ENCODE results near the gene AAGAB.

AAGAB gene

GRCh38 chr15:67186226-67186649 is 68.2 kb downstream of the AAGAB start:
- DNase-seq: no peak

DNA sequence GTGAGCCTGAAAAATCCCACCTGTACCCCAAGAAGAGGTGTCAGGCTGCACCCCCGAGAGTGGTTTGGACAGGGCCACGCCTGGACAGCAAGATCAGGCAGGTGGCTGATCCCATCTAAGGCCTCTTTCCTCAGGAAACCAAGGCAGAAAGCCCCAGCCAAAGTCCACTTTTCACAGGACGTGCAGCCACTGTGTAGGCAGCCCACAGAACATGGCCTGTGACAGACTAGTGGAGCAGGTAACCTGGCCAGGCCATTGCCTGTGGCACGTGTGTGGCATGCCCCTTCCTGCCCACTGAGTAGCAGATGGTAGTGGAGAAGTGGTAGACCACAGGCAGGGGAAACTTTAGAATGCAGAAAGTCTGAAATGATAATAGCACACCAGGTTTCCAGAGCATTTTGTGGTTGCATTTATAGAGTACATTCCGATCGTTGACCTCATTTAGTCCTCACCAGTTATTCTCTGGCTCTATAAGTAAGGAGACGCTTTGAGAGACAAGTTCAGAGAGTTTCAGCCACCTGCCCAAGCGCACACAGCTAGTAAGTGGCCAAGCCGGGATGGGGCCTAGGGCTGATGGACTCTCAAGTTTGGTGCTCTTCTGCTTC is 68.7 kb downstream of the AAGAB start:
- no peak for DNase-seq

GRCh38 chr15:67185051-67185450 is 69.4 kb downstream of the AAGAB start:
- no peak for DNase-seq

DNA sequence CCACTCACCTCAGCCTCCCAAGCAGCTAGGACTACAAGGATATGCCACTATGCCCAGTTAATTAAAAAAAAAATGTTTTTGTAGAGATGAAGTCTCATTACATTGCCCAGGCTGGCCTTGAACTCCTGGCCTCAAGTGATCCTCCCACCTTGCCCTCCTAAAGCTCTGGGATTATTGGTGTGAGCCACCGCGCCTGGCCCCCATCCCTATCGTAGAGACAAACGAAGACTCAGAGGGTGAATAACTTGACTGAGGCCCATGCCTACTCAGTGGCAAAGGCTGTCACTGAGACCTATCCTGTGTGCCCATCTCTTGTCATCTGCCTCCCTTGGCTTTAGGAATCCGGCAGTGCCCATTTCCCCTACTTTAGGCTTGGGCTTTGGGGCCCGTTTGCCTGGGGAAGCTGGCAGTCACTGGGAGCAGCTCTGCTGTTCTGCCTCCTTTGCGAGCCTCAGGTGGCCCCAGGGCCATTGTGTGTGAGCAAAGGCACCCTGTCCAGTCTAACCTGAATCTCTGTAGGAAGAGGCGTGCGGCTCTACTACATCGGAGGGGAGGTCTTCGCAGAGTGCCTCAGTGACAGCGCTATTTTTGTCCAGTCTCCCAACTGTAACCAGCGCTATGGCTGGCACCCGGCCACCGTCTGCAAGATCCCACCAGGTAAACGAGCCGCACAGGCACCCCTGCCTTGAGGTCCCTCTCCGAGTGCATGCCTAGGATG is 70.1 kb downstream of the AAGAB start:
- DNase-seq: no peak

- DNase-seq: no peak
Observed at GRCh38 chr15:67183443-67184169, 70.9 kb downstream of the AAGAB start.

DNA sequence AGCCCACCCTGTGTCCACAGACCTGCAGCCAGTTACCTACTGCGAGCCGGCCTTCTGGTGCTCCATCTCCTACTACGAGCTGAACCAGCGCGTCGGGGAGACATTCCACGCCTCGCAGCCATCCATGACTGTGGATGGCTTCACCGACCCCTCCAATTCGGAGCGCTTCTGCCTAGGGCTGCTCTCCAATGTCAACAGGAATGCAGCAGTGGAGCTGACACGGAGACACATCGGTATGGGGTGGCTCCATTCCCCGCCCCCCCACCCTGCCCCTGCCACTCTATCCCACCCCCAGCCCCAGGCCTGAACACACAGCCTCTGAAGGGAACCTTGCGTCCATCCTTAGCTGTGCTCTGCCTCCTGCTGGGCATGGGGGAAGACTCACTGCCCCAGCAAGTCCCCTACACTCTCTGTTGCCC is 73.2 kb downstream of the AAGAB start:
- no peak for DNase-seq

DNA sequence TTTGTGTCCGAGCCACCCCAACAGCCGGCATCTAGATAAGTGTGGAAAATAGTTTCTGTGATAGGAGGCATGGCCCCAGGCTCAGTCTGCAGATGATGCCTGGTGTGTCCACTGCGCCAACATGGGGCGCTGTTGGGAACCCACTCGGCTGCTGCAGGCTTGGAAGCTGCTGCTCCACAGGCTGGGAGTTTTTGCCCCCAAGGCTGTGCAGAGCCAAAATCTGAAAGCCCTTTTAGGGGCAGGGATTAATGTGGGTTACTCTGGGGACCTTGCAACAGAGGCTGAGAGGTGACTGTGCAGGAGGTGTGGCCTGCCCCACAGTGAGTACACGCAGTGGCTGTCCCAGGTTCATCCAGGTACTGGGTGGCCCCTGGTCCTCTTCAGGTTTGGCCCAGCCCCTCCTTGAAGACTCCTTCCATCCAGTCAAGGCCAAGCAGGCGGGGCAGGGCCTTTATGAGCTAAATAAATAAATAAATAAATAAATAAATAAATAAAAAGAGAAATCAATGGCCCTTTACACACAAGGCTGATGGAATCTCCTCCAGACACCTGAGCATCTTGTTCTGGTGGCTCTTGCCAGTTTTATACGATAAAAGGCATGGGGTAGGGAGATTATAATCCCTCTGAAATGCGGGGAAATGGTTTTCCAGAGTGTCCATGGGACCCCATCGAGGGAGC is 73.8 kb downstream of the AAGAB start:
- DNase-seq: no peak

DNA sequence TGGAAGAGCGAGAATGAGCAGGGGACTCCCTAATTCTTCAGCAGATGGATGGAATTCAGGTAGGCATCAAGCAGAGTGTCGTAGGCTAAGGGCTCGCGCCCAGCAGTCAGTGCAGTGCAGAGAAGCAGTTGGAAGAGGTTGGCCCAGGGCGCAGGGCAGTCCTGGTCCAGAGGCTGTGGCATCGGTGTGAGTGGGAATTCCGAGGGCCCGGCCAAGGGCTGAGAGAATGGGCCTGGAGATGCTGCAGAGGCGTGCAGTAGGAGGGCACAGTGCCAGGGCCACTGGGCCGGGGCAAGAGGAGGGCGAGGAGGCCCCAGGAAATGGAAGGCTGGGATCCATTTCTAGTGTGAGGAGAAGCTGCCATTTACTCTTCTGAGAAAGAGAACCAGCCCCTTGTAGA is 74.4 kb downstream of the AAGAB start:
- no peak for DNase-seq

- no peak for DNase-seq
Observed at GRCh38 chr15:67179411-67179995, 75.0 kb downstream of the AAGAB start.

- no peak for DNase-seq
Observed at GRCh38 chr15:67178569-67179210, 75.8 kb downstream of the AAGAB start.

- DNase-seq: no peak
Observed at GRCh38 chr15:67177752-67178151, 76.7 kb downstream of the AAGAB start.

DNA sequence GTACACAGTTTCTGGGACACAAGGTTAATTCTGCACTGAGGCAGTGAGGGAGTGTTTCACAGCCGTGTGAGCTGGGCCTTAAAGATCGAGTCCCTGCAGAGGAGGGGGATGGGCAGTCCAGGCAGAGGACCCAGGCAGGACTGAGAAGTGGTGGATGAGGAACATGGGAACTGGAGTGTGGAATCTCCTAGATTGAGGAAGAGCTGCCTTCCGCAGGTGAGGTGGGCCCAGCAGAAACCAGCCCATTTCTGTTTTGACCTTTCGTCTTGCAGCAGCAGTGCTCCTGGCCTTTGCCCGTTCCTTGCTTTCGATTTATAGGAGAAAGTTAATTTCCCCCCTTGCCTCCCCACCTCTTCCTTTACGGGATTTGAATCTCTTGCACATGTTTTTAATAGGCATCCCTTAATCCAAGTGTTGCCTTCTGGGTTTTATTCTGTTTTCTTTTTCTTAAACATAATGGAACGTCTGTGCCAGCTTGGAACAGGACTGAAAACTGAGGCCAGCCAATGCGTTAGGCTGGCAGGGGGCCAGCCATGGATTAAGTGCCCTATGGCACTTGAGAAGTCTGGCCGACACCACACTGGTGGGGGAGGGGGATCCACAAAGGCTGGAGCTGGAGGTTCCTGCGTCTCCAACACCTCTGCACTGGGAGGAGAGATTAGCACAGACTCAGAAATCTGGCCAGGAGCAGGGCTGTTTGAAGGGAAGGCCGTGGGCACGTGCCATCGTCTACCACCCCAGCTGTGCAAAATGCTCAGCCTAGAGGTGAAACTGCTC is 78.1 kb downstream of the AAGAB start:
- no peak for DNase-seq

DNA sequence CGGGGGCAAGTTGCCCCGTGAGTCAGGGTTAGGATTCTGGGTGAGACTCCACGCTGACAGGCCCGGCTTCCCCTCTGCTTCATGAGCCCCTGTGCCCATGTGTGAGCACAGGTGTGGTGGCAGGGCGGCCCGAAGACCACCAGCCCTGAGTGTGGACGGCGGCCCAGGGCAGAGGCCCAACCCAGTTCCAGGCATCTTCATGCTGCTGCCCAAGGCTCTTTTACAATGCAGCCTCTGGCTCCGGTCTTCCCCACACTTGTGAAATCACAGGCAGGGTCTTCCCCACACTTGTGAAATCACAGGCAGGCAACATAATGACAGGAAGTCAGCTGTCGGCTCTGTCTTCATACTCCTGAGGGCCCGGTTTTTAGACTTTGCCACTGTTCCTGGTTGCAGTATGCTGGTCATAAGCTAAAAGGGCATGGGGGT is 78.8 kb downstream of the AAGAB start:
- no peak for DNase-seq

DNA sequence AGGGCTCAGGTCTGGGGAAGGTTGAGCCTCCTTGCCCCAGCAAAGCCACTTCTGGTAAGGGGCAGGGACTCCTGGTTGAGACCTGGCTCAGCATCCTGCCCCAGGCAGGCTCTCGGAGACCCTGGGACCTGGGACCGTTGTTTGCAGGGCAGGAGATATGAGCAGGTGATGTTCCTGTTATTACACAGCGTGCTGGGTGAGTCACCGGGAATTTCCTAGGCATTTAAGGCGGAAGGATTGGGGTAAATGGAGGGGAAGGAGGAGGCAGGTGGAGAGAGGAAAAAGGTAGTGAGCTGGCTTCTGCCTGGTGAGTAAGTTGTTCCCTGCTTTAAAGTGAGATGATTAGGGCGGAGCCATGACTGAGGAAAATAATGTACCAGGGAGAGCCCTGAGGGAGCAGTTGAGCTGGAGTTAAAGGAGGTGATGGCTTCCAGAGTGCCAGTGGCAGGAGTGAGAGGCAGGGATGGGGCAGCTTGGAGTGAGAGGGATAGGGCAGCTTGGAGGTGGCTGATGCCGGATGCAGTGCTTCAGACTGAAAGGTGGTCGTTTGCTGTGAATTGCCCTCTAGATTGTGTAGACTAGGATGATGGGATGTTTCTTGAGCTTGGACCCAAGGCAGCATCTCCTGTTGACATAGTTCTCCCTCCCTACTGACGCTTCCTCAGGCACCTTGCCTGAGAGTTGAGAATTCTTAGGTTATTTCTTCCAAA is 79.4 kb downstream of the AAGAB start:
- no peak for DNase-seq

- DNase-seq: no peak
Observed at GRCh38 chr15:67174446-67174845, 80.0 kb downstream of the AAGAB start.

DNA sequence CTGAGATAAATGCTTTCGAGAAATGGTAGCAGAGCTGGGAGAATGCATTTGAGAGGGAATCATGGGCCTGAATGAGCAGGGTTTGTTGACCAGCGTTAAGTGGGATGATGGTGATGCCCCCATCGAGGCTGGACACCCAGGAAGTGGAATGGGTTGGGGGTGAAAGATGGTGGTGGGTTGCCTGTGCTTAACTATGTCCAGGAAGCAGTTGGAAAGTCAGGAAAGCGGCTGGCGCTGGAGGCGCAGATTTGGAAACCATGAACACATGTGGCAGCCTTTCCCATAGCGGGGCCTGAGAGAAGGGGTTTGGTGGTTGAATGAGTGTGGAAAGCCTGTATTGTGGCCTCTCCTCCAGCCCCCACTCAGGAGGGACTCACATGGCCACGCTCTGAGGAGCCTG is 80.7 kb downstream of the AAGAB start:
- DNase-seq: no peak

- no peak for DNase-seq
Observed at GRCh38 chr15:67173005-67173404, 81.5 kb downstream of the AAGAB start.

DNA sequence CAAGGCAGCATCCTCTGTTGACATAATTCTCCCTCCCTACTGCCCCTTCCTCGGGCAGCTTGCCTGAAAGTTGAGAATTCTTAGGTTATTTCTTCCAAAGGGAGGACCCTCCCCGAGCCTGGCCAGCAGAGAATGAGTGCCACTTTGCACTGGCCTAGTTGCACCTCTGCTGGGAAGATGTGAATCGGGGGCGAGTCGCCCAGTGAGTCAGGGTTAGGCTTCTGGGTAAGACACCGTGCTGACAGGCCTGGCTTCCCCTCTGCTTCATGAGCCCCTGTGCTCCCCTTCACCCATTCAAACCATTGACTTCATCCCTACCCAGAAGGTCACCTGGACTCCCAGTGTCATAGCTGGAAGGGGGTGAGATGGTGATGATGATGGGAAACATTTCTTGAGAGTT is 82.3 kb downstream of the AAGAB start:
- DNase-seq: no peak

DNA sequence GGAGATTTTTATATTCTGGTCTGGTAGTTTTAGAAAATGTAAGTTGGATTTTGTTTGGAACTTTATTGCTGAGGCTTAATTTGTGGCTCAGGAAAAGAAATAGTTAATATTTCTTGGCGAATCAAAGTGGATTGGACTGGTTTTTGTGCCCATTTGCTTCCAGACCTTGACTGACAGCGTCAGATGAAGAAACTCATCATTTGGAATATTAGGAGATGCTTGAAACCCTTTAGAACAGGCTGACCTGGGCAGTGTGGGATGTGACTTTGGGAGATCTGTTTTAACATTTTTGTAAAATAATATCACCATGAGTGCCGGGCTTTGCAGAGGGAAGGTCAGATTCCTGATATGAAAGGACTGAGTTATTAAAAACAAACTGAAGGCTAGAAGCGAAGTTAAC is 83.0 kb downstream of the AAGAB start:
- no peak for DNase-seq

GRCh38 chr15:67170143-67170925 is 84.1 kb downstream of the AAGAB start:
- DNase-seq: no peak
